GM23338 (cell line): ENCODE data around the gene BGLAP.

Experiments used
- CREB1 ChIP-seq: fragments of 250-450 bp; sonication (Bioruptor Pico); IDR thresholded peaks from 2 replicates; pipeline ENCODE4 v1.5.0; 2020; ENCODE audit warnings: low read depth, mild to moderate bottlenecking, moderate library complexity
- EZH2 ChIP-seq: fragments of 200-600 bp; sonication (generic); IDR thresholded peaks from one replicate; pipeline ENCODE4 v1.8.0; 2017; ENCODE audit warnings: antibody characterized with exemption, mild to moderate bottlenecking, low read depth; ENCODE audit not compliant: unreplicated experiment
- EZH2phosphoT487 ChIP-seq: fragments of 200-600 bp; sonication (generic); IDR thresholded peaks from one replicate; pipeline ENCODE4 v1.8.1; 2018; ENCODE audit warnings: antibody characterized with exemption; ENCODE audit not compliant: unreplicated experiment
- JUNB ChIP-seq: IDR thresholded peaks from one replicate; pipeline ENCODE4 v1.6.1; 2016; ENCODE audit warnings: antibody characterized with exemption; ENCODE audit not compliant: unreplicated experiment
- NANOG ChIP-seq: IDR thresholded peaks from 2 replicates; pipeline ENCODE4 v1.6.1; 2016; ENCODE audit warnings: antibody characterized with exemption, borderline replicate concordance
- POLR2AphosphoS5 ChIP-seq: IDR thresholded peaks from 2 replicates; pipeline ENCODE4 v1.6.1; 2016; ENCODE audit warnings: antibody characterized with exemption, low read depth
- REST ChIP-seq: IDR thresholded peaks from one replicate; pipeline ENCODE4 v1.6.1; 2018; ENCODE audit warnings: antibody characterized with exemption; ENCODE audit not compliant: unreplicated experiment
- STAT1 ChIP-seq: IDR thresholded peaks from one replicate; pipeline ENCODE4 v1.6.1; 2016; ENCODE audit warnings: antibody characterized with exemption; ENCODE audit not compliant: unreplicated experiment
- ZNF331 ChIP-seq: fragments of 250-450 bp; sonication (Bioruptor Pico); IDR thresholded peaks from 2 replicates; pipeline ENCODE4 v1.5.0; 2020; ENCODE audit warnings: low read depth, mild to moderate bottlenecking, moderate library complexity
- TF ChIP-seq, protein P1 (sequence below), 2 experiments: fragments of 200-600 bp in 1 of 2; sonication (generic) in 1 of 2; conservative IDR thresholded peaks; 2 replicates each; pipeline versions ENCODE4 v1.5.1 to v1.6.1; 2016 to 2017; ENCODE audit warnings: antibody characterized with exemption in 2 of 2, low read depth in 2 of 2, mild to moderate bottlenecking in 2 of 2, moderate library complexity in 1 of 2
- TF ChIP-seq, protein P2 (sequence below): IDR thresholded peaks from 2 replicates; pipeline ENCODE4 v1.6.1; 2016; ENCODE audit warnings: antibody characterized with exemption

DNA sequence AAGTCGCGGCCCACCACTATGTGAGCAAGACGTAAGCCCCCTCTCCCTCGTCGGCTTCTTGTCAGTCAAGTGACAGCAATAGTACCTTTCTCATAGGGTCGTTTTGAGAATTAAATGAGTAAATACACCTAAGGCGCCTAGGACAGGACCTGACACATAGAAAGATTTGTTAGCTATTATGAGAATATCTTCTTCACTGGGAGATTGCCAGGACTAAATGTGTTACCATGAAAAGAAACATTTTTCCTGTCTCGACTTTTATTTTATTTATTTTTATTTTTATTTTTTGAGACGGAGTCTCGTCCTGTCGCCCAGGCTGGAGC is 28.4 kb upstream of the BGLAP start:
- TF ChIP-seq, protein P1, sequence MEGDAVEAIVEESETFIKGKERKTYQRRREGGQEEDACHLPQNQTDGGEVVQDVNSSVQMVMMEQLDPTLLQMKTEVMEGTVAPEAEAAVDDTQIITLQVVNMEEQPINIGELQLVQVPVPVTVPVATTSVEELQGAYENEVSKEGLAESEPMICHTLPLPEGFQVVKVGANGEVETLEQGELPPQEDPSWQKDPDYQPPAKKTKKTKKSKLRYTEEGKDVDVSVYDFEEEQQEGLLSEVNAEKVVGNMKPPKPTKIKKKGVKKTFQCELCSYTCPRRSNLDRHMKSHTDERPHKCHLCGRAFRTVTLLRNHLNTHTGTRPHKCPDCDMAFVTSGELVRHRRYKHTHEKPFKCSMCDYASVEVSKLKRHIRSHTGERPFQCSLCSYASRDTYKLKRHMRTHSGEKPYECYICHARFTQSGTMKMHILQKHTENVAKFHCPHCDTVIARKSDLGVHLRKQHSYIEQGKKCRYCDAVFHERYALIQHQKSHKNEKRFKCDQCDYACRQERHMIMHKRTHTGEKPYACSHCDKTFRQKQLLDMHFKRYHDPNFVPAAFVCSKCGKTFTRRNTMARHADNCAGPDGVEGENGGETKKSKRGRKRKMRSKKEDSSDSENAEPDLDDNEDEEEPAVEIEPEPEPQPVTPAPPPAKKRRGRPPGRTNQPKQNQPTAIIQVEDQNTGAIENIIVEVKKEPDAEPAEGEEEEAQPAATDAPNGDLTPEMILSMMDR (conservative IDR thresholded peaks at IDR 0.05; ENCODE audit: low read depth in 2 of 2), result no peak
- TF ChIP-seq EZH2 (no peak), CREB1 (no peak), STAT1 (no peak), REST (no peak), POLR2AphosphoS5 (no peak), JUNB (no peak), EZH2phosphoT487 (no peak), ZNF331 (CRISPR knock-in tag) (no peak), NANOG (no peak)
- TF ChIP-seq, protein P2, sequence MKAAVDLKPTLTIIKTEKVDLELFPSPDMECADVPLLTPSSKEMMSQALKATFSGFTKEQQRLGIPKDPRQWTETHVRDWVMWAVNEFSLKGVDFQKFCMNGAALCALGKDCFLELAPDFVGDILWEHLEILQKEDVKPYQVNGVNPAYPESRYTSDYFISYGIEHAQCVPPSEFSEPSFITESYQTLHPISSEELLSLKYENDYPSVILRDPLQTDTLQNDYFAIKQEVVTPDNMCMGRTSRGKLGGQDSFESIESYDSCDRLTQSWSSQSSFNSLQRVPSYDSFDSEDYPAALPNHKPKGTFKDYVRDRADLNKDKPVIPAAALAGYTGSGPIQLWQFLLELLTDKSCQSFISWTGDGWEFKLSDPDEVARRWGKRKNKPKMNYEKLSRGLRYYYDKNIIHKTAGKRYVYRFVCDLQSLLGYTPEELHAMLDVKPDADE, result no peak
